GM23248 (cell line): ENCODE measurements around the gene RIMS3.

Experiments used
- EZH2 ChIP-seq: fragments of 200-600 bp; sonication (generic); IDR thresholded peaks from 2 replicates; pipeline ENCODE4 v1.6.1; 2018; ENCODE audit warnings: antibody characterized with exemption, mild to moderate bottlenecking; ENCODE audit not compliant: insufficient read depth, poor library complexity, severe bottlenecking
- EZH2phosphoT487 ChIP-seq: fragments of 200-600 bp; sonication (generic); IDR thresholded peaks from 2 replicates; pipeline ENCODE4 v1.6.1; 2018; ENCODE audit warnings: antibody characterized with exemption, moderate library complexity, mild to moderate bottlenecking, low read depth; ENCODE audit not compliant: insufficient read depth

- TF ChIP-seq EZH2 (no peak), EZH2phosphoT487 (no peak)
These were observed 27.9 kb downstream of the RIMS3 start for GRCh38 chr1:40637470-40638007.
